WTC11 (cell line): Measurements from ENCODE around the gene HSPG2.

Source experiments
- CREB1 ChIP-seq: sonication (generic); formaldehyde crosslinking; IDR thresholded peaks from 2 replicates; pipeline ENCODE4 v1.8.0; 2023; ENCODE audit warnings: mild to moderate bottlenecking, missing genetic modification reagents
- CTCF ChIP-seq: fragments of 200-600 bp; IDR thresholded peaks from 2 replicates; pipeline ENCODE4 v1.8.0; 2022; ENCODE audit warnings: antibody characterized with exemption
- ERG ChIP-seq: fragments of 250-450 bp; sonication (Bioruptor Pico); IDR thresholded peaks from 2 replicates; pipeline ENCODE4 v1.8.0; 2021; ENCODE audit warnings: mild to moderate bottlenecking
- ESRRA ChIP-seq: sonication (generic); formaldehyde crosslinking; IDR thresholded peaks from 2 replicates; pipeline ENCODE4 v1.8.1; 2022; ENCODE audit warnings: mild to moderate bottlenecking, missing genetic modification reagents, borderline replicate concordance
- ETV6 ChIP-seq: sonication (generic); formaldehyde crosslinking; IDR thresholded peaks from 2 replicates; pipeline ENCODE4 v1.8.1; 2022; ENCODE audit warnings: mild to moderate bottlenecking, missing genetic modification reagents
- HMGXB4 ChIP-seq: sonication (generic); formaldehyde crosslinking; IDR thresholded peaks from 2 replicates; pipeline ENCODE4 v1.8.1; 2023; ENCODE audit warnings: mild to moderate bottlenecking, moderate library complexity, missing genetic modification reagents
- KAT7 ChIP-seq: sonication (generic); formaldehyde crosslinking; IDR thresholded peaks from 2 replicates; pipeline ENCODE4 v1.8.1; 2023; ENCODE audit warnings: missing genetic modification reagents, mild to moderate bottlenecking, borderline replicate concordance
- TEAD4 ChIP-seq: sonication (generic); formaldehyde crosslinking; IDR thresholded peaks from 2 replicates; pipeline ENCODE4 v1.8.0; 2022; ENCODE audit warnings: mild to moderate bottlenecking, missing genetic modification reagents
- TF ChIP-seq, protein P1 (sequence below): sonication (generic); formaldehyde crosslinking; IDR thresholded peaks from 2 replicates; pipeline ENCODE4 v1.8.1; 2022; ENCODE audit warnings: mild to moderate bottlenecking, missing genetic modification reagents, moderate library complexity, borderline replicate concordance
- TF ChIP-seq, protein P2 (sequence below): sonication (generic); formaldehyde crosslinking; conservative IDR thresholded peaks from 2 replicates; pipeline ENCODE4 v1.8.1; 2022; ENCODE audit warnings: mild to moderate bottlenecking, missing genetic modification reagents
- TF ChIP-seq, protein P3 (sequence below): sonication (generic); formaldehyde crosslinking; IDR thresholded peaks from 2 replicates; pipeline ENCODE4 v1.8.0; 2022; ENCODE audit warnings: mild to moderate bottlenecking, missing genetic modification reagents

DNA sequence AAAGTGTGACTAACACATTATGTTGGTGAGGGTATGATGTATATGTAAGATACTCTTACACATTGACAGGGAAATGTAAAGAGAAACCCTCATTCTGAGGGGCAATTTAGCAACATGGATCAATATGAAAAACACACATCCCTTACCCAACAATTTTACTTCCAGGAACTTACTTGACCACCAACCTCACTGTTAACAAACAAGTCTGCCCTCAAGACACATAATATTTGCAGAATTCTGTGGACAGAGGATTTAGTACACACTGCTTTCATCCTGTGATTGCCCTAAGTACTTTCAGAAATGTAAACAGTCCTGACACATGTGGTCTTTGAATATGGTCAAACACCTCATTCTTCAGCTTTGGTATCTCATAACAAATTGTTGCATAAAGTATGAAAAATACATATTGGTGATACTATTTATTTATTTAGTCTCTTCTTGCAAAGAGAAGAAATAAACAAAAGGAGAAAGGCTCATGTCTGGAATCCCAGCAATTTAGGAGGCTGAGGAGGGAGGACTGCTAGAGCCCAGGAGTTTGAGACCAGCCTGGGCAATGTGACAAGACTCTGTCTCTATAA, 161.0 kb downstream of the HSPG2 start:
- TF ChIP-seq CTCF = no peak
- no peak for TF ChIP-seq ETV6 (CRISPR knock-in tag)
- TF ChIP-seq CREB1 (CRISPR knock-in tag) = no peak
- no peak for TF ChIP-seq ERG (CRISPR knock-in tag)
- no peak for TF ChIP-seq HMGXB4 (CRISPR knock-in tag)
- TF ChIP-seq TEAD4 (CRISPR knock-in tag) = no peak
- TF ChIP-seq ESRRA = no peak
- no peak for TF ChIP-seq KAT7 (CRISPR knock-in tag)
- TF ChIP-seq, protein P1, sequence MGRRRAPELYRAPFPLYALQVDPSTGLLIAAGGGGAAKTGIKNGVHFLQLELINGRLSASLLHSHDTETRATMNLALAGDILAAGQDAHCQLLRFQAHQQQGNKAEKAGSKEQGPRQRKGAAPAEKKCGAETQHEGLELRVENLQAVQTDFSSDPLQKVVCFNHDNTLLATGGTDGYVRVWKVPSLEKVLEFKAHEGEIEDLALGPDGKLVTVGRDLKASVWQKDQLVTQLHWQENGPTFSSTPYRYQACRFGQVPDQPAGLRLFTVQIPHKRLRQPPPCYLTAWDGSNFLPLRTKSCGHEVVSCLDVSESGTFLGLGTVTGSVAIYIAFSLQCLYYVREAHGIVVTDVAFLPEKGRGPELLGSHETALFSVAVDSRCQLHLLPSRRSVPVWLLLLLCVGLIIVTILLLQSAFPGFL = no peak
- TF ChIP-seq, protein P2, sequence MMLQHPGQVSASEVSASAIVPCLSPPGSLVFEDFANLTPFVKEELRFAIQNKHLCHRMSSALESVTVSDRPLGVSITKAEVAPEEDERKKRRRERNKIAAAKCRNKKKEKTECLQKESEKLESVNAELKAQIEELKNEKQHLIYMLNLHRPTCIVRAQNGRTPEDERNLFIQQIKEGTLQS (CRISPR knock-in tag) = no peak
- TF ChIP-seq, protein P3, sequence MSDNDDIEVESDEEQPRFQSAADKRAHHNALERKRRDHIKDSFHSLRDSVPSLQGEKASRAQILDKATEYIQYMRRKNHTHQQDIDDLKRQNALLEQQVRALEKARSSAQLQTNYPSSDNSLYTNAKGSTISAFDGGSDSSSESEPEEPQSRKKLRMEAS (CRISPR knock-in tag) = no peak
